Activated T-cell treated with anti-CD3 and anti-CD28 coated beads for 1 hour (primary cell): ENCODE measurements around the gene OXCT2.

ENCODE experiments used
- DNase-seq: peaks from one replicate; pipeline ENCODE4 v3.0.0-alpha.2; 2020; ENCODE audit warnings: low read depth

Gene OXCT2

GRCh38 chr1:39733161-39733560, 38.0 kb downstream of the OXCT2 start:
- no peak for DNase-seq

GRCh38 chr1:39732730-39733129, 38.4 kb downstream of the OXCT2 start:
- DNase-seq: no peak

DNA sequence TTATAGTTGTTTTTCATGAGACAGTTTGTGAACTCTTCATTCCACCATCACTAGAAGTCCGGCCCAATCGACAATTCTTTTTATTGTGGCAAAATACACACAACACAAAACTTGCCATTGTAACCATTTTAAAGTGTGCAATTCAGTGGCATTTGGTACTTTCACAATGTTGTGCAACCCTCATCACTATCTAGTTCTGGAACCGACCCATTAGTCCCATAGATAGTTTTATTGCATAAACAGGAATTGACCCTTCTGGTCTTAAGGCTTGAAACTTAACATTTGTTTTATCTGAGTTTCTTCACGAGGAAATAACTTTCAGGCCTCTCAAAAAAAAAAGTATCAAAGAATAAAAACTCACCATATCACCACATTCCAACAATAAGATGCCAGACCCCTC, 41.3 kb downstream of the OXCT2 start:
- DNase-seq: no peak

GRCh38 chr1:39729030-39729429, 42.1 kb downstream of the OXCT2 start:
- DNase-seq: no peak

DNA sequence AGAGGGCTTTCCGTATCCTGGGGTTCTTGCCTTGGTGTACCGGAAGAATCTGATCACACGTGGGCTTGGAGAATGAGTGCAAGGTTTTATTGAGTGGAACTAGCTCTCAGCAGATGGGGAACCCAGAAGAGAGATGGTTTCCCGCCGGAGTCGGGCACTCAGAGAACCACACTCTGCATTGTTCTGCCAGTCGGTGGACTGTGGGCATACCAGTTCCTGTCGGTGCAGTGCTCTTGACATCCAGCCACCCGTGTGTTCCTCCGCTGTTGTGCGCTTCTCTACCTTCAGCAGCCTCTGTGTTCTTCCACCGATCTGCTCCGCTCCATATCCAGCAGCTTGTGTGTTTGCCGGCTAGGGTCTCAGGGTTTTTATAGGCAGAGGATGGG, 43.2 kb downstream of the OXCT2 start:
- DNase-seq: no peak

GRCh38 chr1:39727221-39727931, 43.8 kb downstream of the OXCT2 start:
- DNase-seq: no peak

GRCh38 chr1:39726600-39726999, 44.5 kb downstream of the OXCT2 start:
- DNase-seq: no peak

- DNase-seq: no peak
Observed at GRCh38 chr1:39722495-39722894, 48.7 kb downstream of the OXCT2 start.

- DNase-seq: no peak
Observed at GRCh38 chr1:39721664-39722063, 49.5 kb downstream of the OXCT2 start.

GRCh38 chr1:39720094-39720999, 50.8 kb downstream of the OXCT2 start:
- no peak for DNase-seq
